Panc1 (cell line): ENCODE measurements around the gene CLSTN2. TPM values are rescaled to one million over a fixed set of nuclear protein-coding genes. Genes with fewer than 3 reads are reported as not detected.

Source experiments
- ATAC-seq: fragments of 200-7000 bp; cut with Tn5 transposase; 2 replicates; pipeline ENCODE4 v1.9.1; 2020; ENCODE audit warnings: mild to moderate bottlenecking, moderate library complexity
- BruUV-seq: library from RNA; stranded (reverse); fragments of 400-500 nt; replicated peaks from 2 replicates; lab custom pipeline; 2021; lab: Mats Ljungman, UMichigan
- CTCF ChIA-PET: fragments of 300-600 bp; sonication (Branson Sonifier 250); formaldehyde crosslinking; loops from one replicate; lab custom pipeline; 2022; ENCODE audit warnings: antibody characterized with exemption; lab: Charles Lee
- POLR2A ChIA-PET: fragments of 300-600 bp; sonication (Branson Sonifier 250); formaldehyde crosslinking; loops from one replicate; lab custom pipeline; 2022; ENCODE audit warnings: antibody characterized with exemption; lab: Charles Lee
- DNase-seq: peaks from one replicate; pipeline ENCODE4 v3.0.0-alpha.2; 2010; ENCODE audit warnings: low read depth, low spot score
- H3K27ac ChIP-seq: 2 replicates; pipeline ENCODE4 v1.5.1; 2011; ENCODE audit warnings: mild to moderate bottlenecking, low read length, inconsistent platforms
- H3K27me3 ChIP-seq: fragments of 200-500 bp; sonication (Bioruptor generic); 2 replicates; pipeline ENCODE4 v1.6.0; 2014; ENCODE audit warnings: low read length, inconsistent platforms; ENCODE audit not compliant: control insufficient read depth, insufficient read depth
- H3K36me3 ChIP-seq: fragments of 200-500 bp; sonication (Bioruptor generic); 2 replicates; pipeline ENCODE4 v1.5.1; 2014; ENCODE audit warnings: inconsistent platforms, mild to moderate bottlenecking, low read length, moderate library complexity; ENCODE audit not compliant: control insufficient read depth, insufficient read depth
- H3K4me1 ChIP-seq: 2 replicates; pipeline ENCODE4 v1.5.1; 2011; ENCODE audit warnings: inconsistent platforms, mild to moderate bottlenecking, low read length, moderate library complexity; ENCODE audit not compliant: control insufficient read depth, insufficient read depth
- H3K4me3 ChIP-seq, 2 experiments: 2 replicates each; pipeline ENCODE4 v1.5.1; 2011 to 2012; ENCODE audit warnings: low read depth in 2 of 2, low read length in 2 of 2, mild to moderate bottlenecking in 2 of 2, inconsistent platforms in 1 of 2, moderate library complexity in 1 of 2
- H3K9me3 ChIP-seq: fragments of 200-500 bp; sonication (Bioruptor generic); 2 replicates; pipeline ENCODE4 v1.5.1; 2014; ENCODE audit warnings: low read depth, mild to moderate bottlenecking, inconsistent platforms, low read length, moderate library complexity; ENCODE audit not compliant: control insufficient read depth, insufficient read depth
- CTCF ChIP-seq: fragments of 450-650 bp; IDR thresholded peaks from 2 replicates; pipeline ENCODE4 v1.5.1; 2017; ENCODE audit warnings: mild to moderate bottlenecking
- POLR2AphosphoS5 ChIP-seq: IDR thresholded peaks from 2 replicates; pipeline ENCODE4 v1.6.1; 2012; ENCODE audit warnings: mild to moderate bottlenecking, low read depth, low read length, moderate library complexity
- REST ChIP-seq, 2 experiments: IDR thresholded peaks; 2 replicates each; pipeline ENCODE4 v1.6.1; 2011 to 2012; ENCODE audit warnings: low read depth in 2 of 2, control low read depth in 1 of 2, low read length in 1 of 2, mild to moderate bottlenecking in 1 of 2, moderate library complexity in 1 of 2; ENCODE audit not compliant: insufficient read depth in 1 of 2
- SIN3A ChIP-seq: IDR thresholded peaks from 2 replicates; pipeline ENCODE4 v1.6.1; 2012; ENCODE audit warnings: low read depth, mild to moderate bottlenecking, low read length, moderate library complexity, borderline replicate concordance; ENCODE audit not compliant: insufficient read depth
- TCF7L2 ChIP-seq: IDR thresholded peaks from 2 replicates; pipeline ENCODE4 v1.6.1; 2011; ENCODE audit warnings: mild to moderate bottlenecking, low read depth, low read length, inconsistent platforms
- in situ Hi-C: cut with HindIII; loops from 2 replicates; pipeline ENCODE4 v1.10.0; 2016; ENCODE audit warnings: low sequenced_read_pairs, low pct_unique_long_range_greater_than_20kb
- intact Hi-C: fragments of 100-400 bp; cut with micrococcal nuclease; formaldehyde crosslinking; loops from one replicate; pipeline ENCODE4 v1.10.0; 2022; ENCODE audit not compliant: unreplicated experiment
- total RNA-seq: library from RNA; stranded (reverse); gene quantifications from one replicate; pipeline ENCODE4 v1.2.1, GENCODE V29; 2021; ENCODE audit not compliant: unreplicated experiment

The CLSTN2 gene
- total RNA-seq, 1 experiment from 2014 or later, result 0.03 TPM

- ChIA-PET POLR2A (no interaction called here), CTCF (no interaction called here)
- Histone ChIP-seq H3K27me3 (no peaks in the 10 kb centered on the region), H3K4me3 (no peak overlapping the region), H3K9me3 (no peaks in the 10 kb centered on the region), H3K36me3 (no peaks in the 10 kb centered on the region), H3K4me1 (no peaks in the 10 kb centered on the region), H3K27ac (no peak overlapping the region)
- in situ Hi-C loops, result no loop called here
- BruUV-seq, result no TSS peak
- no peak for DNase-seq
- TF ChIP-seq TCF7L2, result no peak
- no peak for TF ChIP-seq SIN3A
- no peak for TF ChIP-seq REST (IDR thresholded peaks at IDR 0.05; ENCODE audit: insufficient read depth in 1 of 2, low read depth in 2 of 2, low read length in 1 of 2)
- no peak for TF ChIP-seq CTCF
- no peak for TF ChIP-seq POLR2AphosphoS5
- ATAC-seq, result no peak
- intact Hi-C loops, result no loop called here
Observed at GRCh38 chr3:140468407-140468806, 533.4 kb downstream of the CLSTN2 start.

GRCh38 chr3:140469491-140469890, 534.5 kb downstream of the CLSTN2 start:
- Histone ChIP-seq H3K36me3 (no peaks in the 10 kb centered on the region), H3K4me1 (no peaks in the 10 kb centered on the region), H3K27me3 (no peaks in the 10 kb centered on the region), H3K9me3 (no peaks in the 10 kb centered on the region), H3K27ac (no peak overlapping the region), H3K4me3 (no peak overlapping the region)
- ChIA-PET CTCF (no interaction called here), POLR2A (no interaction called here)
- no peak for DNase-seq
- in situ Hi-C loops (no loop called here), intact Hi-C loops (no loop called here)
- no TSS peak for BruUV-seq
- no peak for ATAC-seq
- no peak for TF ChIP-seq POLR2AphosphoS5
- TF ChIP-seq TCF7L2, result no peak
- TF ChIP-seq REST (IDR thresholded peaks at IDR 0.05; ENCODE audit: insufficient read depth in 1 of 2, low read depth in 2 of 2, low read length in 1 of 2), result no peak
- TF ChIP-seq CTCF, result no peak
- no peak for TF ChIP-seq SIN3A
